NT2/D1 (cell line): ENCODE results near the gene GNAI1.

ENCODE experiments used
- SUZ12 ChIP-seq: IDR thresholded peaks from 2 replicates; pipeline ENCODE4 v1.6.1; 2011; ENCODE audit not compliant: insufficient read length, insufficient read depth; ENCODE audit errors: extremely low read depth
- ZNF274 ChIP-seq: IDR thresholded peaks from 2 replicates; pipeline ENCODE4 v1.6.1; 2011; ENCODE audit warnings: mild to moderate bottlenecking, low read depth, low read length

DNA sequence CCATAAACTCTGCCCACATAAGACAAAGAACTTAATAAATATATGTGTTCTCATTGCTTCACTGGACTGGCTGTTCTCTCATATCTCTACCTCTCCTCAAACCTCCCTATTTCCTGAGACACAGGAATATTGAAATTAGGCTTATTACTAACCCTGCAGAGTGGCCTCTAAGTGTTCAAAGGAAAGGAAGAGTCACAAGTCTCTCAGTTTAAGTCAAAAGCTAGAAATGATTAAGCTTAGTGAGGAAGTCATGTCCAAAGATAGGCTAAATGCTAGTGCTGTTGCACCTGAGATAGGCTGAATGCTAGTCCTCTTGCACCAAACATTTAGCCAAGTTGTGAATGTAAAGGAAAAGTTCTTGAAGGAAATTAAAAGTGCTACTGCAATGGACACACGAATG, 41.1 kb downstream of the GNAI1 start:
- TF ChIP-seq ZNF274 (no peak), SUZ12 (no peak)
